NT2/D1 (cell line): Measurements from ENCODE around the gene TMEM53.

Experiments
- YY1 ChIP-seq: IDR thresholded peaks from 2 replicates; pipeline ENCODE4 v1.6.1; 2011; ENCODE audit not compliant: insufficient read length, insufficient read depth
- ZNF274 ChIP-seq: IDR thresholded peaks from 2 replicates; pipeline ENCODE4 v1.6.1; 2011; ENCODE audit warnings: mild to moderate bottlenecking, low read depth, low read length

GRCh38 chr1:44681905-44682882 is 7.9 kb upstream of the TMEM53 start:
- TF ChIP-seq YY1 (no peak), ZNF274 (no peak)
